Activated CD4-positive, alpha-beta T cell treated with anti-CD3 and anti-CD28 coated beads, Interleukin-2, amount 50 U/mL, for 48 hours (primary cell): ENCODE measurements around the gene ANGPTL4.
"Not testable (repeated sequence)": the region's sequence is repeated elsewhere in the genome, so short reads cannot be mapped to it uniquely, and the experiment has no call there.

Experiments
- DNase-seq, 2 experiments: peaks; one replicate each; pipeline ENCODE4 v3.0.0-alpha.2; 2020

Gene ANGPTL4, protein sequence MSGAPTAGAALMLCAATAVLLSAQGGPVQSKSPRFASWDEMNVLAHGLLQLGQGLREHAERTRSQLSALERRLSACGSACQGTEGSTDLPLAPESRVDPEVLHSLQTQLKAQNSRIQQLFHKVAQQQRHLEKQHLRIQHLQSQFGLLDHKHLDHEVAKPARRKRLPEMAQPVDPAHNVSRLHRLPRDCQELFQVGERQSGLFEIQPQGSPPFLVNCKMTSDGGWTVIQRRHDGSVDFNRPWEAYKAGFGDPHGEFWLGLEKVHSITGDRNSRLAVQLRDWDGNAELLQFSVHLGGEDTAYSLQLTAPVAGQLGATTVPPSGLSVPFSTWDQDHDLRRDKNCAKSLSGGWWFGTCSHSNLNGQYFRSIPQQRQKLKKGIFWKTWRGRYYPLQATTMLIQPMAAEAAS

DNA sequence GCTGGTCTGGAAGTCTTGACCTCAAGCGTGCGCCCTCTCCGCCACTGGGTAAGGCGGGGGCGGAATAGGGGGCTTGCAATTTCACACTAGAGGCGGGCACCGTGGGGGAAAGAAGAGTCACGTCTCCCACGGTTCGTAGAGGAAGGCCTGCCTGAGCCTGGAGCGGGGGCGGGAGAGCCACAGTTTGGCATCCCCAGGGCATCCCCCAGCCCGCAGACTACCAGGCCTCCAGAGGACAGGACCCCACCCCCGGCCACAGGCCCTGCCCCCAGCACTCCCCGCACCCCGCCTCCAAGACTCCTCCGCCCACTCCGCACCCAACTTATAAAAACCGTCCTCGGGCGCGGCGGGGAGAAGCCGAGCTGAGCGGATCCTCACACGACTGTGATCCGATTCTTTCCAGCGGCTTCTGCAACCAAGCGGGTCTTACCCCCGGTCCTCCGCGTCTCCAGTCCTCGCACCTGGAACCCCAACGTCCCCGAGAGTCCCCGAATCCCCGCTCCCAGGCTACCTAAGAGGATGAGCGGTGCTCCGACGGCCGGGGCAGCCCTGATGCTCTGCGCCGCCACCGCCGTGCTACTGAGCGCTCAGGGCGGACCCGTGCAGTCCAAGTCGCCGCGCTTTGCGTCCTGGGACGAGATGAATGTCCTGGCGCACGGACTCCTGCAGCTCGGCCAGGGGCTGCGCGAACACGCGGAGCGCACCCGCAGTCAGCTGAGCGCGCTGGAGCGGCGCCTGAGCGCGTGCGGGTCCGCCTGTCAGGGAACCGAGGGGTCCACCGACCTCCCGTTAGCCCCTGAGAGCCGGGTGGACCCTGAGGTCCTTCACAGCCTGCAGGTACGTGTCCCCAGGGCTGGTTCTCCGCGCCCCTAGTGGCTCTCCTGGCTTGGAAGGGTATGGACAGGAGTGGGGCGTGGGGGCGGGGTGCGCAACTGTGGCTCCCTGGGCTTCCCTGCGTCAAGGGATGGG lies at the start of gene ANGPTL4:
Gene ANGPTL4, plus strand, starts transcription at position 353 of the 969 bp plus-strand sequence. Its CDS starts 167 bp downstream, at position 520.
- peak; percentile 82 to 86 for DNase-seq

DNA sequence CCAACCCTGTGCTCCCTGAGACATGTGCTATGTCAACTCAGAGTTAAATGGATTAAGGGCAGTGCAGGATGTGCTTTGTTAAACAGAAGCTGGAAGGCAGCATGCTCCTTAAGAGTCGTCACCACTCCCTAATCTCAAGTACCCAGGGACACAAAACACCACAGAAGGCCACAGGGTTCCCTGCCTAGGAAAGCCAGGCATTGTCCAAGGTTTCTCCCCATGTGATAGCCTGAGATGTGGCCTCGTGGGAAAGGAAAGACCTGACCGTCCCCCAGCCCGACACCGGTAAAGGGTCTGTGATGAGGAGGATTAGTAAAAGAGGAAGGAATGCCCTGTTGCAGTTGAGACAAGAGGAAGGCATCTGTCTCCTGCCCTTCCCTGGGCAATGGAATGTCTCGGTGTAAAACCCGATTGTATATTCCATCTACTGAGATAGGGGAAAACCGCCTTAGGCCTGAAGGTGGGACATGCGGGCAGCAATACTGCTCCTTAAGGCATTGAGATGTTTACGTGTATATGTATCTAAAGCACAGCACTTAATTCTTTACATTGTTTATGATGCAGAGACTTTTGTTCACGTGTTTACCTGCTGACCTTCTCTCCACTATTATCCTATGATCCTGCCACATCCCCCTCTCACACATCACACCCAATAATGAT lies 48.8 kb upstream of the ANGPTL4 start:
- not testable (repeated sequence) for DNase-seq

DNA sequence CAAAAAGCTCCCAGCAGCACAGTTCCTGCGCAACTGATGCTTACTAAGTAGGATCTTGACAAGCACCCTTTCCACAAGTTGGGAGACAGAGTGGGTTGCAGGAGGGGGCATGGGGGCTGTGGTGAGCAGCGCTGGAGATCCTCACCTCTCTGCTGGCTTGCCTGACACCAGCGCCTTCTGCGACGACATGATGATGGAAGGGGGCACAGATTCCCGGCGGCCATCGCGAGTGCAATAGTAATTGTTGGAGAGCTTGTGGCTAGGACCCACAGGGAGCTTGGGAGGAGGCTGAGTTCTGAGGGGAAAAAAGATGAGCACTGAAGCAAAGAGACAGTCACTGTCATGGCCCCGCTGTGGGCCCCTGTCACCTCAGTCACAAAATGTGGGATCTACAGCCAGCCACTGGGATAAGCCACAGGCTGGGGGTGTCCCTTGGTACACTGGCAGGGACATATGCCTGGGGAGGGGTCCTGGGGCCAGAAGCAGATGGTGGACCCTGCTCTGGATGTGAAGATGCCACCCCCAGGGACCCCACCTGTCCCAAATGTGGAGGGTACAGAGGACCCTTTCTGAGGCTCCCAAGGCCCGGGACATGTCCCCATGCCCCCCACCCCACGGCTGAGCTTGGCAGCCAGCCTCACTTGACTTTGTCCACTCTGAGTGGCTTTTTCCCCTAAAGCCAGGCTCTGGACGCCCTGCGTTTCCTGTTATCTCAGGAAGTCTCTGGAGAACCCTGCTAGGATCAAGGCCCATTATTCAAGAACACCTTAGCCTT lies 47.4 kb upstream of the ANGPTL4 start:
- no peak for DNase-seq

DNA sequence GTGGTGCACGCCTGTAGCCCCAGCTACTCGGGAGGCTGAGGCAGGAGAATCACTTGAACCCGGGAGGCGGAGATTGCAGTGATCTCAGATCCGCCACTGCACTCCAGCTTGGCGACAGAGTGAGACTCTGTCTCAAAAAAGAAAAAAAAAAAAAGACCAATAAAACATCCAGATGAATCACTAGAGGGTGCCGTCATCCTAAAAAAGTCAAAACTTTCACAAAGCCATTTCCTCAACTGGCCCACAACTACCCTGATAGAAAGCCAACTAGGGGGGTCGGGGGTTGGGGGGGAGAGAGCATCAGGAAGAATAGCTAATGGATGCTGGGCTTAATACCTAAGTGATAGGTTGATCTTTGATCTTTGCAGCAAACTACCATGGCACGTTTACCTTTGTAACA lies 45.1 kb upstream of the ANGPTL4 start:
- not testable (repeated sequence) for DNase-seq

DNA sequence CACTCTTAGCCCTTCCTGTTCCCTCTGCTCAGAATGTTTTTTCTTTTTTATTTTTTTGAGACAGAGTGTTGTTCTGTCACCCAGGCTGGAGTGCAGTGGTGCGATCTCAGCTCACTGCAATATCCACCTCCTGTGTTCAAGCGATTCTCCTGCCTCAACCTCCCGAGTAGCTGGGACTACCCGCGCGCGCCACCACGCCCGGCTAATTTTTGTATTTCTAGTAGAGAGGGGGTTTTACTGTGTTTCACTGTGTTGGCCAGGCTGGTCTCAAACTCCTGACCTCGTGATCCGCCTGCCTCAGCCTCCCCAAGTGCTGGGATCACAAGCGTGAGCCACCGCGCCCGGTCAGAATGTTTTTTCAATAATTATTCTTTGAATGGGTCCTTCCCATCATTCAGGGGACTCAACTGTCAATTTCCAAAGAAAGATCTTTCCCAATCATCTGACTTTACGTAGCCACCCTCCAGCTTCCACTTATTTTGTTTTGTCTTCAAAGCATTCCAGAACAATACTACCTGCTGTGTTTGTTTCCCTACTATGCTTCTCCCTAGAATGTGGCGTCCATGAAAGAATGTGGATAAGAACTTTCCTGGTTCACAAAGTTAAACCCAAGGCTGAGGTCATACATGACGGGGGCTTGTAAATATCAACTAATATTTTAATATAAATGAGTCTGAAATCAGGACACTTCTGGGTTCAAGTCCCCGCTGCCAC lies 44.0 kb upstream of the ANGPTL4 start:
- no peak for DNase-seq

DNA sequence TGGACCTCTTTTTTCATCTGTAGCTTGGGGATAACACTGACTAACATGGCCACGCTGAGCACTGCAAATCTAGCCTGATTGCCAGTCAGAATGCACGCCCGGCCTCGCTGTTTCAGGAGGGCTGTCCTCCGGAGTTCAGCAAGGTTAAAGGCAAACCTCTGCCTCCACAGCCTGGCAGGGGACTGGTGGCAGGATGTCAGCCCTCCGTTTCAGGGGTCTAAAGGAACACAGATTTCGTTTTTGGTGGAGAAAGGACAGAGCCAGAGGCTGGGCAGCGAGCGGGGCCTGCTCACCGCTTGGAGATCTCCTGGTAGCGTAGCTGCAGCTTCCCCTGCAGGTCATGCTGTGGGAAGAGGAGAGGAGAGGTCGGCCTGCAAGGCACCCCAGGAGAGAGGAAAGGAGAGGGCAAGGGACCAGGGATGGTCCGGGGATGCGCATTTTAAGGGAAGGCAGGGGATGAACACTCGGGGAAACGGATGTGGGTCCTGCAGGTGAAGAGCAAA lies 43.3 kb upstream of the ANGPTL4 start:
- no peak for DNase-seq

DNA sequence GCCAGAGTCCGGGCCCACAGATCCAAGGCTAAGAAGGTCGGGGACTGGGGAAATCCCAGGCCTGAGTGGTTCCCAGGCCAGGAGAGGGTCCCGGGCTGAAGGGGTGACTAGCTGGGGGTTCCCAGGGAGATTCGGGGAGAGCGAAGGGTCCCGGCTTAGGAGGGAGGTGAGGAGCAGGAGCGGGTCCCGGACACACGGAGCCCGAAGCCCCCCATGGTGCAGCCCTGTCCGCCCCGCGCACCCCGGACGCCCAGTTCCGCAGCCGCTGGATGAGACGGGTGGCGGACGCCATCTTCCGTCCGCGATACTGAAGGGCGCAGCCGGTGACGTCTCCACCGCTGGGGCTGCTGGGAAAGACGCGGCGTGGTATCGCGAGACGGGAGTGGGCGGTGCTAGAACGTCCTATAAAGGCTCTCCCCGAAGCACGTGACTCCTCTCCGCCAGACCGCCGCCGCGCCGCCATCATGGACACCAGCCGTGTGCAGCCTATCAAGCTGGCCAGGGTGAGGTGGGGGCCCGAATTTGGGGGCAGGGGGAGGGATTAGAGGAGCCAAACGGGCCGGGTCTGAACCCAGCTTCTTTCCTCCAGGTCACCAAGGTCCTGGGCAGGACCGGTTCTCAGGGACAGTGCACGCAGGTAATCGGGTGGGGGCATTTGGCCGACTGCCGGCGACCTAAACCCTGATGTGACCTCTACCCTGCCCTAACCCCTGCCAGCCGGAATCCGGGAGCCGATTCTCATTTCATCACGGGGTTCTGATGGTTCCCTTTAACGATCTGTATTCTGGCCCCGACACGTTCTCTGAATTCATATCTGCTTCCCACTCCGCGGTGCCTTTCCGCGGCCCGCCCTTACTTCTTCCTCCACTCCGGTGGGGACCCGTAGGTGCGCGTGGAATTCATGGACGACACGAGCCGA lies 42.6 kb upstream of the ANGPTL4 start, which contains the start of the genes NDUFA7 and RPS28:
Gene NDUFA7, minus strand, starts transcription at position 309 of the 919 bp plus-strand sequence. Its CDS starts 17 bp downstream, at position 292.
Gene RPS28, plus strand, starts transcription at position 430 of the 919 bp plus-strand sequence. Its CDS starts 35 bp downstream, at position 465.
- DNase-seq, result peak; percentile 97 to 98

DNA sequence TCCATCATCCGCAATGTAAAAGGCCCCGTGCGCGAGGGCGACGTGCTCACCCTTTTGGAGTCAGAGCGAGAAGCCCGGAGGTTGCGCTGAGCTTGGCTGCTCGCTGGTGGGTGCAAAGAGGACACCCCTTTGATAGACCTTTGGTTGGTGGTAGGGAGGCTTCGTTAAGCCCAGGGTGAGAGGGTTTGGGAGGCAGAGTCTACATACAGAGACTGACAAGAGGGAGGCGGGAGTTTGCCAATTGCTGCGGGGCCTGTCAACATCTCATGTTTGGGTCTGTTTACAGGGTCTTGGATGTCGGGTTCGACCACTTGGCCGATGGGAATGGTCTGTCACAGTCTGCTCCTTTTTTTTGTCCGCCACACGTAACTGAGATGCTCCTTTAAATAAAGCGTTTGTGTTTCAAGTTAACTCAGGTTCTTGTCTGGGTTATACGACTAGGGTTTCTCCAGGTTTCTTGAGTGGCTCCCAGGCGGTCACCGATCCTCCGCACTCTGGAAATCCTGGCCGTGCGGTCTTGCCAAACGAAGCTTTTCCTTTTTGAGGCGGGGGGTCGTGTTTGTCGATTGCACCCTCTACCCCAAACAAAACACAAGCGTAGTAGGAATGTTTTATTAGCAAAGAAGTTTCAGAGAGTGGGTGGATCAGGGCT lies 41.8 kb upstream of the ANGPTL4 start:
- no peak for DNase-seq

DNA sequence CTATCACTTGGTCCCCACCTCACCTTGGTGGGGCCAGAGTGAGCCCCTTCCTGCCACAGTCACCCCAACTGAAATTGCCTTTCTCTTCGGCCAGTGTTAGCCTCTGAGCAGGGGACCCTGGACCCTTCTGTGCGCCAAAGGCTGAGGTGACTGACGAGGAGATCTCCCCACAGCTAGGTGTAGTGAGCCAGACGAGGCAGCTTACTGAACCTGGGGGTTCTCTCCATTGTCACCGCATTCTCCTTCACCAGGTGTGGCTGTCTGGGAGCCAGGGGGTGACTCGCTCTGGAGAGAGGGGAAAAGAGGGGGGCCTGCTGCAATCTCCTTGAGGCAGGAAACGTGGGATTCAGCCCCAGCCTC lies 41.3 kb upstream of the ANGPTL4 start:
- no peak for DNase-seq

DNA sequence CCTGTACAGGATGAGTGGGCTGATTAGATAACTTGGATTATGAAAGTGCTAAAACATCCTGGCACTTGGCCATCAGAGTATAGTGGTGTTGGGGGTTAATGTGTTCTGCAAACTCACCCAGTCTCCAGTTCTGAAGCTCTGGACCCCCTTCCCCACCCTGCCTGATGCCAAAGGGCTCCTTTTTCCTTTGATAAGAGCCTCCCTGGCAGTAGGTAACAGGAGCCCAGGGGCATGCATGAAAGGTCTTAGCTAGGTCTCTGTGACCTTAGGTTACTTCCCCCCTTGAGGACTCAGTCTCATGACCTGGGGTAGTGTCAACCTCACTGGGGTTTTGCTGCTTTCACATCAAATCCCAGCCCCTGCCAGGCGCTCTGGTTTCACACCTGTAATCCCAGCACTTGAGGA lies 40.2 kb upstream of the ANGPTL4 start:
- peak in 1 of 2 experiments; percentile 32 for DNase-seq

DNA sequence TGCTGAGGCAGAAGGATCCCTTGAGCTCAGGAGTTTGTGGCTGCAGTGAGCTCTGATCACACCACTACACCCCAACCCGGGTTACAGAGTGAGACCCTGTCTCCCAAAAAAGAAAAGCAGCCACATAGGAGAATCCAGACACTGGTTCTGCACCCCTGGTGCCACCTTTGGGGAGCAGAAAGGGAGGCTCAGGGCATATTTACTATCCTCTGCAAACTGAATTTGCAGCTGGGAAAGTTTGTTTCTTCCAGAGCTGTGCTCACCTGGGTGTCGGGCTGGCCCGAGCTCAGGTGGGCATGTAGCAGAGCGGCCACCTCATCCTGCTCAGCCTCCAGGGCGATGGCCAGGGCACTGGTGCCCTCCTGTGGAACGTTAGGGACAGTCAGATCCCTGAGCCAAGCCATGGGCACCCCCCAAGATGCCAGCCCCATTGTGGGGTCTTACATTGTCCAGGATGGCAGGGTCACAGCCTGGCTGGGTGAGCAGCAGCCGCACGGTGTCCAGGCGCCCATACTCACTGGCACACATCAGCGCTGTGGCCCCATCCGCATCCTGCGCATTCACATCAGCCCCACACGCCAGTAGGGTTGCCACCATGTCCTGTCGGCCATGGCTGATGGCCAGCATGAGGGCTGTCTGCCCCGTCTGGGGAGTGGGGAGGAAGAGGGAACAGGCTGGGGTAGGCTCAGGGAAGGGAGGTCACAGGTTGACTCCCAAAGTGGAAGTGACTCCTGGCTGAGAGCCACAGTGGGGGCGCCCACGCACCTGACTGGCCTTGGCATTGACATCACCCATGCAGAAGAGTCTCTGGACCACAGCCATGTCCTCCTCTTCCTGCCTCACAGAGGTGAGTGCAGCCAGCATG lies 39.5 kb upstream of the ANGPTL4 start:
- DNase-seq, result no peak

DNA sequence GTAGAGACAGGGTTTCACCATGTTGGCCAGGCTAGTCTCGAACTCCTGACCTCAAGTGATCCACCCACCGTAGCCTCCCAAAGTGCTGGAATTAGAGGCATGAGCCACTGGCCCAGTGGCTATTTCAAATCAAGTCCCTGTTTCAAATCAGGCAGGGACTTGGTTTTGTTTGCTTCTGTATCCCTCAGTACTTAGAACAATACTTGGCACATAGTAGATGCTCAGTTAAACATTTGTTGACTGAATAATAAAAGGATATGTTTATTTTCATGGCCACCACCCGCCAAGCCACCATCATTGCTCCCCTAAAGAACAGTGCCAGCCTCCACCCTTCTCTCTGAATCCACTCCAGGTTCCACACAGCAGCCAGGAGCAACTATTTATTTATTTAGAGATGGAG lies 38.5 kb upstream of the ANGPTL4 start:
- DNase-seq, result no peak

DNA sequence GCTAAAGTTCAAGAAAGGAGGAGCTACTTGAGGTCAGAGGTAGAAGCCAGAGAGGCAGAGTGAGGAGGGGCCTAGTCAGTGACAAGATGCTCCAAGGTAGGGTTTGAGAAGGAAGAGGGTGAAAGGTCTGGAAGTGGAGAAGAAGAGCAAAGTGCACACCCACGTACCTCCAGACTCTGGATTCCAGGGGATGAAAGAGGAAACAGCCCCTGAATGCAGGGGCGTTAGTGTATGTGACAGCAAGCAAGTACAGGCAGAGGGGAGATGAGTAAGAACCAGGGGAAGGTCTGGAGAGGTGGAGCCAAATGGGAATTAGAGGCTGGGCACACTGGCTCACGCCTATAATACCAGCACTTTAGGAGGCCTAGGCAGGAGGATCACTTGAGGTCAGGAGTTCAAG lies 34.0 kb upstream of the ANGPTL4 start:
- DNase-seq, result no peak

DNA sequence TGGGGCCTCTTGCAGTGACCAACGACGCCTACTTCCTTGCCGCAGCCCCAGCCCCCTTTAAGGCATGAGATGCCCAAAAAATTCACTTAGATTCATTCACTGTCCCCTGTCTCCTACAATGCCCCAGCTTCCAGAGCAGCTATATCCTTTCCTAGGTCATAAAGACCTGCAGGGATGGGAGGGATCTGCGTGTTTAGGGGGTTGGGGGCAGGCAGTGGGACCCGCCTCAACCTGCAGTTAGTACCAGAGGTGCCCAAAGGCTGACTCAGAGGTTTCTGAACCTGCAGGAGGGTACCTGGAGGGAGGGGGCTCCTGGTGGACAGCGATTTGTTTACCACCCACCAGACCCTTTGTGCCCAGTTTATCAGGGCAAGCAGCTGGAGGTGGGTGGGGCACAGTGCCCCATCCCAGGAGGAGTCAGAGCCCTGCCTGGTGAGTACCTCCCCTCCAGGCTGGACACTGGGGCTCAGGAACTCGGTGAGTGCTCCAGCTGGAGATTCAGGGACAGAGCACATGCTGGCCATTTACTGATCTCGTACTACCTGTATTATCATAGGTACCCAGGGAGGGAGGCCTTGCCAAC lies 32.6 kb upstream of the ANGPTL4 start:
- no peak for DNase-seq

DNA sequence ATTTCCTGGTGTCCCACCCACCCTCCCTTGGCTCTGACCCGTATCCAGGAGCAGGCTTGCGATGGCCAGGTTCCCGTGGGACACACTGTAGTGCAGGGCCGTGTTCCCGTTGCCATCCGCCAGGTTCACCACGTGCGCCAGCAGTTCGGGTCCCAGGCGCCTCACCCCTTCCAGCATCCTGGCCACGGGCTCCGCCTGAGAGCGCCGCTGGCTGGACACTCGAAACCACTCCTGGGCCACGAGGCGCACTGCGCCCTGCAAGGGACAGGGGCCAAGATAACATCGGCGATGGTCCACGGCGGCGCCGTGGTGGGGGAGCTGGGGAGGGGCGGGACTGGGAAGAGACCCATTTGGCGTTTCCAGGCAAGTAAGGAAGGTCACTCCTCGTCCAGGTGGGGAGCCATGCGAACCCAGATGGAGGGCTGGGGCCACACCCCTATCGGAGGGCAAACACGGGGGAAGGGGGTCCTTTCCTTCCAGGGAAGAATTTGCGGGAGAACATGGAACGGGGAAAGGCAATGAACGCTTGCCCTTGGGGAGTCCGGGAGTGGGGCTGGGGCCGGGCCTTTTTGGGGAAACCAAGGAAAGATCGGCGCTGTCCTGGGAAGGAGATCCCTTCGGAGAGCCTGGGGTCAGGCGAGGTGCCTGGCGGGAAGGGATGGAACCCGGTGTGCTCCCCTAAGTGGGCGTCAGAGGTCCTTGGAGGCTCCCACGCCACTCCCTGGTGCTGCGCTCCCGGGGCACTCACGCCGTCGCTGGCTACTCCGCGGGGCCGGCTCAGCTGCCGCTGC lies 30.8 kb upstream of the ANGPTL4 start:
- DNase-seq, result no peak

DNA sequence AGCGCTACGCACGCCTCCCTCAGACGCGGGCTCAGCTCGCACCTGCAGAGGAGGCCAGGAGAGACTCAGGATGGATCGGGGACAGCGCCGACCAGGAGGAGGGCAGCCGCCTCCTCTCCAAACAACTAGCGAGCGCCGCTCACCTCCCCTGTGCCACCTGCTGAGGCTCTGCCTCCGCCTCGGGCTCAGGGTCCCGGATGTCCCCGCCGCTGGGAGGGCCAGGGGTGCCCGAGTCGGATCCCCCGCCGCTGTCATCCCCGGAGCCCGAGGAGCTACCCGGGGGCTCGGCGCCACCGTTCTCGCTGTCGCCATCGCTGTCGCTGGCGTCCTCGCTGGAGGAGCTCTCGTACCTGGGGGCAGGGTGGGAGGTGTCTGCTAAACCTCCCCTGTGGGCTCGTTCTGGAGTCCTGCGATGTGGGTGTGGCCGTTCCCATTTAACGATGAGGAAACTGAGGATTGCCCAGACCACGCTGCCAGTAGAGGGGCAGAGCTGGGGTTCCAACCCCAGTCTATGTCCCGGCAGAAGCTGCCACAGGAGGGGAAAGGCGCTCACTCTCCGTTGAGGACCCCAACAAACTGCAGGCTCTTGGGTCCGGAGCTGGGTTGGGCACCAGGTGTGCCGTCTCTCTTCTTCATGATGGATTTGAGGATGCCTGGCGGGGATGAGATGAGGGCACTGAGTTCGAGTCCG lies 30.0 kb upstream of the ANGPTL4 start:
- DNase-seq, result no peak
